Esophagus muscularis mucosa (tissue), 3 donors: ENCODE measurements around the gene AREL1.

ENCODE experiments used
- CTCF ChIP-seq, 3 experiments: fragments of 200-600 bp in 2 of 3; fragments of 450-650 bp in 1 of 3; sonication (generic) in 2 of 3; IDR thresholded peaks; one replicate each; pipeline ENCODE4 v1.5.1; 2017 to 2019; ENCODE audit warnings: antibody characterized with exemption in 3 of 3, mild to moderate bottlenecking in 2 of 3, moderate library complexity in 1 of 3
- POLR2A ChIP-seq: fragments of 450-650 bp; IDR thresholded peaks from one replicate; pipeline ENCODE4 v1.6.1; 2017; ENCODE audit warnings: antibody characterized with exemption, moderate library complexity, mild to moderate bottlenecking, low read depth

GRCh38 chr14:74712499-74713394 lies at the start of gene AREL1, which contains the start of gene FCF1:
- peak in 1 of 3 experiments; percentile 35 for TF ChIP-seq CTCF (IDR thresholded peaks at IDR 0.05)
- TF ChIP-seq POLR2A, result peak; percentile 58
